Gastrocnemius medialis (tissue), 4 donors: ENCODE measurements around the gene SLC4A3.

ENCODE experiments used
- CTCF ChIP-seq, 5 experiments: fragments of 450-650 bp in 3 of 5; fragments of 200-600 bp in 2 of 5; sonication (generic) in 2 of 5; IDR thresholded peaks in 4 of 5; conservative IDR thresholded peaks in 1 of 5; 1 replicate in 4 of 5; 2 replicates in 1 of 5; pipeline ENCODE4 v1.5.1; 2016 to 2019; ENCODE audit warnings: antibody characterized with exemption in 5 of 5, mild to moderate bottlenecking in 3 of 5, moderate library complexity in 3 of 5
- POLR2A ChIP-seq, 2 donors: fragments of 450-650 bp; IDR thresholded peaks; one replicate each; pipeline ENCODE4 v1.6.1; 2017; ENCODE audit warnings: antibody characterized with exemption in 2 of 2, mild to moderate bottlenecking in 2 of 2, moderate library complexity in 2 of 2

GRCh38 chr2:219611866-219612576, 15.4 kb upstream of the SLC4A3 start:
- TF ChIP-seq CTCF (IDR thresholded peaks at IDR 0.05 in 4 of 5, conservative IDR thresholded peaks at IDR 0.05 in 1 of 5), result no peak
- TF ChIP-seq POLR2A (IDR thresholded peaks at IDR 0.05), result no peak
